CD4-positive, alpha-beta T cell treated with Interferon alpha-2 for 1 hour (primary cell): ENCODE results near the gene SEPTIN12.
"Not testable (repeated sequence)": the region's sequence is repeated elsewhere in the genome, so short reads cannot be mapped to it uniquely, and the experiment has no call there.

Experiments used
- DNase-seq, 2 donors: peaks; one replicate each; pipeline ENCODE4 v3.0.0-alpha.2; 2020 to 2022

The SEPTIN12 gene

GRCh38 chr16:4802659-4803287 is 14.6 kb upstream of the SEPTIN12 start:
- DNase-seq: peak; percentile 85 to 88

GRCh38 chr16:4801962-4802658 is 14.0 kb upstream of the SEPTIN12 start, which contains the start of gene ROGDI:
ROGDI (minus strand) TSS chr16:4802633; CDS start chr16:4802571, 62 bp downstream.
- peak; percentile 88 to 90 for DNase-seq

- DNase-seq: no peak
Observed at GRCh38 chr16:4801051-4801961, 13.2 kb upstream of the SEPTIN12 start.

GRCh38 chr16:4800290-4801041 is 12.3 kb upstream of the SEPTIN12 start:
- DNase-seq: no peak

- no peak for DNase-seq
Observed at GRCh38 chr16:4799171-4799855, 11.2 kb upstream of the SEPTIN12 start.

GRCh38 chr16:4798456-4798855 is 10.3 kb upstream of the SEPTIN12 start:
- DNase-seq: no peak

GRCh38 chr16:4797805-4798252 is 9.7 kb upstream of the SEPTIN12 start:
- no peak for DNase-seq

- no peak for DNase-seq
Observed at GRCh38 chr16:4796982-4797804, 9.0 kb upstream of the SEPTIN12 start.

GRCh38 chr16:4795828-4796572 is 7.9 kb upstream of the SEPTIN12 start:
- DNase-seq: no peak

- DNase-seq: no peak
Observed at GRCh38 chr16:4795181-4795827, 7.2 kb upstream of the SEPTIN12 start, which contains the start of gene SMIM22. SMIM22 (plus strand) TSS chr16:4795369; CDS start chr16:4795735, 366 bp downstream.

- DNase-seq: no peak
Observed at GRCh38 chr16:4792951-4793513, 4.9 kb upstream of the SEPTIN12 start.

- no peak for DNase-seq
Observed at GRCh38 chr16:4790871-4791270, 2.7 kb upstream of the SEPTIN12 start.

GRCh38 chr16:4790261-4790660 is 2.1 kb upstream of the SEPTIN12 start:
- no peak for DNase-seq

- DNase-seq: no peak
Observed at GRCh38 chr16:4788910-4789309, 765 bp upstream of the SEPTIN12 start.

- DNase-seq: no peak
Observed at GRCh38 chr16:4788489-4788889, 344 bp upstream of the SEPTIN12 start.

GRCh38 chr16:4787068-4787467 is 1.1 kb downstream of the SEPTIN12 start:
- no peak for DNase-seq

- no peak for DNase-seq
Observed at GRCh38 chr16:4785758-4786433, 2.2 kb downstream of the SEPTIN12 start.

- not testable (repeated sequence) for DNase-seq
Observed at GRCh38 chr16:4784444-4784987, 3.6 kb downstream of the SEPTIN12 start.
